Neuronal stem cell (in vitro differentiated cells): ENCODE results near the gene DNASE1L3.

Experiments
- DNase-seq: peaks from one replicate; pipeline ENCODE4 v3.0.0-alpha.2; 2013; ENCODE audit warnings: low spot score
- H2AFZ ChIP-seq: one replicate; pipeline ENCODE4 v1.6.1; 2013; ENCODE audit warnings: mild to moderate bottlenecking, low read length, inconsistent platforms
- H2AK5ac ChIP-seq: 2 replicates; pipeline ENCODE4 v1.6.1; 2013; ENCODE audit warnings: low read depth, mild to moderate bottlenecking, inconsistent platforms, low read length, moderate library complexity, mixed read lengths
- H2BK120ac ChIP-seq: 2 replicates; pipeline ENCODE4 v1.6.1; 2013; ENCODE audit warnings: low read depth, mild to moderate bottlenecking, inconsistent platforms, low read length, moderate library complexity, mixed read lengths
- H2BK12ac ChIP-seq: one replicate; pipeline ENCODE4 v1.6.1; 2013; ENCODE audit warnings: low read length, inconsistent platforms
- H2BK15ac ChIP-seq: 2 replicates; pipeline ENCODE4 v1.6.1; 2013; ENCODE audit warnings: mild to moderate bottlenecking, low read length, inconsistent platforms, mixed read lengths
- H2BK5ac ChIP-seq: one replicate; pipeline ENCODE4 v1.6.1; 2013; ENCODE audit warnings: inconsistent platforms, mild to moderate bottlenecking, low read length, moderate library complexity
- H3K14ac ChIP-seq: one replicate; pipeline ENCODE4 v1.6.1; 2013; ENCODE audit warnings: low read length, inconsistent platforms
- H3K18ac ChIP-seq: 2 replicates; pipeline ENCODE4 v1.6.1; 2013; ENCODE audit warnings: low read length, inconsistent platforms
- H3K23ac ChIP-seq: 2 replicates; pipeline ENCODE4 v1.6.1; 2013; ENCODE audit warnings: low read depth, mild to moderate bottlenecking, mixed read lengths, low read length, inconsistent platforms; ENCODE audit not compliant: poor library complexity
- H3K27ac ChIP-seq: replicated peaks from 3 replicates; pipeline ENCODE4 v1.5.1; 2013; ENCODE audit warnings: low read length, inconsistent platforms
- H3K27me3 ChIP-seq, 3 experiments: 2 replicates each; pipeline ENCODE4 v1.6.1; 2013; ENCODE audit warnings: low read length in 3 of 3, mild to moderate bottlenecking in 2 of 3, inconsistent platforms in 1 of 3, low read depth in 1 of 3, mixed read lengths in 1 of 3, moderate library complexity in 1 of 3; ENCODE audit not compliant: control insufficient read depth in 3 of 3, insufficient read depth in 3 of 3
- H3K36me3 ChIP-seq, 2 donors: replicated peaks in 1 of 2; 2 replicates each; pipeline ENCODE4 v1.6.1; 2013; ENCODE audit warnings: low read length in 2 of 2; ENCODE audit not compliant: control insufficient read depth in 2 of 2, insufficient read depth in 2 of 2
- H3K4ac ChIP-seq: 2 replicates; pipeline ENCODE4 v1.6.1; 2013; ENCODE audit warnings: inconsistent platforms, mild to moderate bottlenecking, low read length, moderate library complexity
- H3K4me1 ChIP-seq, 2 donors: 1 replicate in 1 of 2; 2 replicates in 1 of 2; pipeline ENCODE4 v1.6.1; 2013; ENCODE audit warnings: low read length in 2 of 2, low read depth in 1 of 2; ENCODE audit not compliant: control insufficient read depth in 2 of 2, insufficient read depth in 1 of 2
- H3K4me2 ChIP-seq: one replicate; pipeline ENCODE4 v1.6.1; 2013; ENCODE audit warnings: mild to moderate bottlenecking, low read length, inconsistent platforms; ENCODE audit not compliant: insufficient read depth, poor library complexity, severe bottlenecking
- H3K4me3 ChIP-seq, 2 donors: 2 replicates each; pipeline ENCODE4 v1.5.1; 2013; ENCODE audit warnings: low read length in 2 of 2, mild to moderate bottlenecking in 2 of 2, inconsistent platforms in 1 of 2, moderate library complexity in 1 of 2
- H3K79me1 ChIP-seq: one replicate; pipeline ENCODE4 v1.6.1; 2013; ENCODE audit warnings: low read depth, mild to moderate bottlenecking, inconsistent platforms, low read length, moderate library complexity
- H3K9ac ChIP-seq: one replicate; pipeline ENCODE4 v1.6.1; 2013; ENCODE audit warnings: mild to moderate bottlenecking, low read depth, low read length, inconsistent platforms; ENCODE audit not compliant: poor library complexity
- H3K9me3 ChIP-seq, 2 donors: replicated peaks in 1 of 2; 2 replicates each; pipeline versions ENCODE3 to v1.6.1; 2013; ENCODE audit warnings: low read length in 2 of 2, mild to moderate bottlenecking in 2 of 2, inconsistent platforms in 1 of 2, low read depth in 1 of 2, mixed read lengths in 1 of 2, moderate library complexity in 1 of 2; ENCODE audit not compliant: control insufficient read depth in 2 of 2, insufficient read depth in 1 of 2
- H4K8ac ChIP-seq: one replicate; pipeline ENCODE4 v1.6.1; 2013; ENCODE audit warnings: low read depth, mild to moderate bottlenecking, inconsistent platforms, low read length, moderate library complexity
- H4K91ac ChIP-seq: one replicate; pipeline ENCODE4 v1.6.1; 2013; ENCODE audit warnings: low read length, low read depth, mild to moderate bottlenecking, inconsistent platforms; ENCODE audit not compliant: poor library complexity
- WGBS, 2 donors: extraction: QIAGEN DNeasy Blood & Tissue Kit; methylation state at CpG; one replicate each; pipeline ENCODE4 v1.1.7; 2013; ENCODE audit warnings: missing lambda C conversion rate in 2 of 2, mixed read lengths in 1 of 2; ENCODE audit not compliant: insufficient read length in 2 of 2, insufficient replicate concordance in 1 of 2; ENCODE audit errors: extremely low coverage in 2 of 2; 5-methylcytosine and 5-hydroxymethylcytosine counted together

DNASE1L3 gene

DNA sequence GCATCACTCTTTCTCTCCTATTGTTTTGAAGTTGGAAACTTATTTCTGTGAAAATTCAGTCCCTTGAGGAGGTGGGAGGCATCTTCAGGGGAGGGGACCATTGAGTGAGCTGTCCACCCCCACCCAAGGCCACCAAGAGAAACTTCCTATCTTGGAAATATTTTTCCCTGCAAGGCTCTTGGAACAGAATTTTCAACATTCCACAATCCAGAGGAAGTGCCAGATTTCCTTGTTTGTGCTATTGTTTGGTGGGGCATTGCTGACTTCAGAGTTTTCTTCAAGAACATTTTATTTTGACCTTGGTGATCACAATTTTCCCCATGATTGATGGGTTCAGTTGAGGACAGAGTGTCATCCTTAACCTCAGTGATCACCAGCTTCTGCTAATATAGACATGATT lies 12.0 kb downstream of the DNASE1L3 start:
- Histone ChIP-seq H3K9me3 (peaks cover 0 to 4% of the 10 kb centered on the region in 2 donors), H3K4me3 (no peak overlapping the region), H3K9ac (no peak overlapping the region), H3K14ac (no peak overlapping the region), H2AK5ac (no peak overlapping the region), H3K23ac (no peak overlapping the region), H3K18ac (no peak overlapping the region), H3K27ac (no peak overlapping the region), H3K27me3 (peaks cover 0 to 4% (median 0%) of the 10 kb centered on the region in 3 experiments), H4K91ac (no peak overlapping the region), H3K79me1 (no peaks in the 10 kb centered on the region), H2BK15ac (no peak overlapping the region), H3K4me2 (no peak overlapping the region), H2BK12ac (no peak overlapping the region), H2BK120ac (no peak overlapping the region), H2BK5ac (no peak overlapping the region), H3K4me1 (no peaks in the 10 kb centered on the region), H2AFZ (no peak overlapping the region), H3K4ac (no peak overlapping the region), H4K8ac (no peak overlapping the region), H3K36me3 (no peaks in the 10 kb centered on the region)
- no peak for DNase-seq

DNA sequence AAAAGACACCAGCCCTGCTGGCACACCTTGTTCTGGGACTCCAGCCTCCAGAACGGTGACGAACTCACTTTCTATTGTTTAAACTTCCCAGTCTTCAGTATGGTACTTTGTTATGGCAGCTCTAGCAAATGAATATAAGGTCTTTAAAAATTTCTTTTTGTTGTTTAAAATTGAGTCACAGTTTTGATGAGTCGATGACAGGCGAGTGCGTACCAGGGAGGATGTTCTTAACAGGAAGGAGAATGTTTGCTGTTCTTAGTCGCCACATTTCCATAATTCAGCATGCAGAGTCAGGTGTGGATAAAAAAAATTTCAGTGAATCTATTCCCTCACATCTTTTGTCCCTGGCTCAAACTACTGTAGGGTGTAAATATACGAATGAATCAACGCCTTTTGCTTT lies 12.4 kb downstream of the DNASE1L3 start:
- Histone ChIP-seq H4K91ac (no peak overlapping the region), H2BK120ac (no peak overlapping the region), H3K14ac (no peak overlapping the region), H3K23ac (no peak overlapping the region), H3K4me2 (no peak overlapping the region), H2BK5ac (no peak overlapping the region), H3K9ac (no peak overlapping the region), H3K9me3 (peaks cover 0 to 4% of the 10 kb centered on the region in 2 donors), H3K4me3 (no peak overlapping the region), H2BK15ac (no peak overlapping the region), H3K18ac (no peak overlapping the region), H3K27ac (no peak overlapping the region), H2BK12ac (no peak overlapping the region), H2AK5ac (no peak overlapping the region), H3K4me1 (no peaks in the 10 kb centered on the region), H3K4ac (no peak overlapping the region), H3K36me3 (no peaks in the 10 kb centered on the region), H3K27me3 (peaks cover 0 to 4% (median 0%) of the 10 kb centered on the region in 3 experiments), H3K79me1 (no peaks in the 10 kb centered on the region), H2AFZ (no peak overlapping the region), H4K8ac (no peak overlapping the region)
- no peak for DNase-seq
- no CpG with 5 or more reads among the region's 8 CpGs for WGBS, 2 donors

DNA sequence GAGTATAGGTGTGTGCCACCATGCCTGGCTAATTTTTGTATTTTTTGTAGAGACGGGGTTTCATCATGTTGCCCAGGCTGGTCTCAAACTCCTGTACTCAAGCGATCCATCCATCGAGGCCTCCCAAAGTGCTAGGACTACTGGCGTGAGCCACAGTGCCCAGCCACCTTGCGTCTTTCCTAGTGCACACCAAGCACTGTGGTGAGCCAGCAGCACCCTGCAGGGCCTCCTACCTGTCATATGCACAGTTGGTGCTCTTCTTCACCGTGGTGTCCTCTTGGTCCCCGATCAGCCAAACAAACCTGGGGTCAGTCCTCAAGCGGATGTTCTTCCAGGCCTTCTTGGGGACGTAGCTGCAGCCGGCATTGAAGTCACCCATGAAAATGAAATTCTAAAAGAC lies 13.2 kb downstream of the DNASE1L3 start:
- WGBS, 2 donors, result no CpG with 5 or more reads among the region's 10 CpGs
- Histone ChIP-seq H2AFZ (no peak overlapping the region), H3K4me3 (no peak overlapping the region), H3K9me3 (peaks cover 0 to 4% of the 10 kb centered on the region in 2 donors), H3K18ac (no peak overlapping the region), H2BK12ac (no peak overlapping the region), H4K91ac (no peak overlapping the region), H4K8ac (no peak overlapping the region), H2BK120ac (no peak overlapping the region), H3K27me3 (no peaks in the 10 kb centered on the region), H3K23ac (no peak overlapping the region), H2BK15ac (no peak overlapping the region), H3K36me3 (no peaks in the 10 kb centered on the region), H2AK5ac (no peak overlapping the region), H3K27ac (no peak overlapping the region), H2BK5ac (no peak overlapping the region), H3K79me1 (no peaks in the 10 kb centered on the region), H3K4me2 (no peak overlapping the region), H3K4me1 (no peaks in the 10 kb centered on the region), H3K4ac (no peak overlapping the region), H3K9ac (no peak overlapping the region), H3K14ac (no peak overlapping the region)
- DNase-seq, result no peak

DNA sequence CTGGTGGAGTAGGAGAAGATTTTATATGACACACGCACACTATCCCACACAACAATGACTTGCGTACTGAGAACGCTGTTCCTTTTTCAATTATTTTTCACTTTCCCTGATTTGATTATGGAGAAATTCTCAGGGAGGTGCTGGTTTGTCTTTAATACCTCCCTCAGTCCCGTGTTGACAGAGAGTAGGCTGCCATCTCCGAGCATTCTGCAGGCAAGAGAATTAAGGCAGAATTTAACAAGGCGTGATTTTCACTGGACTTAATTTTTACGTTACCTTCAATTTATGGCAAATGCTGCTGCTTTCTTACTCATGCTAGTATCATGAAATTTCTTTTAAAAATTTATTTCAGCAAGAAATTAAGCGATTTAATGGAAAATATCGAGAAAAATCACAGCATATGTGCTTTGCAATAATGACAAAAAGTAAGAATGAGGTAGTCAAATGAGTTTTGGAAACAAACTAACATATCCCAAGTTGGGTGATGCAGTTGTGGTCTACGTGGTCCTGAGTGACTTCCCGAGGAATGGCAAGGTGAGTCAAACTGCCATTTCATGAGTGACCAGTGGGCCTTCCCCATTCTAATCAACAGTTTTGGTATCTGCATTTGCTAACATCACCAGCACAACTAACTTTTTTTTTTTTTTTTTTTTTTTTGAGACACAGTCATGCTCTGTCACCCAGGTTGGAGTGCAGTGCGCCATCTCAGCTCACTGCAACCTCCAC lies 16.9 kb downstream of the DNASE1L3 start:
- Histone ChIP-seq H3K18ac (no peak overlapping the region), H3K4me2 (no peak overlapping the region), H2BK12ac (no peak overlapping the region), H3K36me3 (no peaks in the 10 kb centered on the region), H2AFZ (no peak overlapping the region), H3K4me3 (no peak overlapping the region), H4K91ac (no peak overlapping the region), H3K79me1 (no peaks in the 10 kb centered on the region), H3K4ac (no peak overlapping the region), H3K23ac (no peak overlapping the region), H2BK5ac (no peak overlapping the region), H2BK15ac (no peak overlapping the region), H3K27me3 (no peaks in the 10 kb centered on the region), H3K9me3 (no peaks in the 10 kb centered on the region), H4K8ac (no peak overlapping the region), H3K4me1 (peaks cover 9 to 11% of the 10 kb centered on the region in 2 donors), H2BK120ac (no peak overlapping the region), H3K14ac (no peak overlapping the region), H3K9ac (no peak overlapping the region), H2AK5ac (no peak overlapping the region), H3K27ac (no peak overlapping the region)
- DNase-seq, result no peak
- no CpG with 5 or more reads among the region's 12 CpGs for WGBS, 2 donors
